Measurements from ENCODE around the gene KCNH1.

KCNH1 gene

GRCh38 chr1:210770396-210770984 is 363.5 kb downstream of the KCNH1 start:
- no peak overlapping the region for H3K4me3 ChIP-seq (ENCODE audit: low read length)
- no peak for DNase-seq (ENCODE audit: low read depth)
- no peak for TF ChIP-seq CTCF (conservative IDR thresholded peaks at IDR 0.05; ENCODE audit: low read depth, low read length)

GRCh38 chr1:210769473-210769872 is 364.5 kb downstream of the KCNH1 start:
- DNase-seq (ENCODE audit: low read depth), result no peak
- H3K4me3 ChIP-seq (ENCODE audit: low read length), result no peak overlapping the region
- no peak for TF ChIP-seq CTCF (conservative IDR thresholded peaks at IDR 0.05; ENCODE audit: low read depth, low read length)

- H3K4me3 ChIP-seq (ENCODE audit: low read length), result no peak overlapping the region
- no peak for TF ChIP-seq CTCF (conservative IDR thresholded peaks at IDR 0.05; ENCODE audit: low read depth, low read length)
Measured at GRCh38 chr1:210764536-210764935, 369.4 kb downstream of the KCNH1 start.

GRCh38 chr1:210758761-210759160 is 375.2 kb downstream of the KCNH1 start:
- H3K4me3 ChIP-seq (ENCODE audit: low read length), result no peak overlapping the region
- peak; percentile 32 for DNase-seq (ENCODE audit: low read depth)
- no peak for TF ChIP-seq CTCF (conservative IDR thresholded peaks at IDR 0.05; ENCODE audit: low read depth, low read length)

More at GRCh38 chr1:210764536-210764935, 369.4 kb downstream of the KCNH1 start:
- no peak for DNase-seq (ENCODE audit: low read depth)

- H3K4me3 ChIP-seq (ENCODE audit: low read length), result no peak overlapping the region
- DNase-seq (ENCODE audit: low read depth), result no peak
- TF ChIP-seq CTCF (conservative IDR thresholded peaks at IDR 0.05; ENCODE audit: low read depth, low read length), result no peak
Measured at GRCh38 chr1:210758261-210758660, 375.7 kb downstream of the KCNH1 start.

- TF ChIP-seq CTCF (conservative IDR thresholded peaks at IDR 0.05; ENCODE audit: low read depth, low read length), result no peak
- no peak for DNase-seq (ENCODE audit: low read depth)
- no peak overlapping the region for H3K4me3 ChIP-seq (ENCODE audit: low read length)
Measured at GRCh38 chr1:210757677-210758076, 376.3 kb downstream of the KCNH1 start.

GRCh38 chr1:210755991-210756659 is 377.8 kb downstream of the KCNH1 start:
- TF ChIP-seq CTCF (conservative IDR thresholded peaks at IDR 0.05; ENCODE audit: low read depth, low read length), result no peak
- H3K4me3 ChIP-seq (ENCODE audit: low read length), result no peak overlapping the region
- DNase-seq (ENCODE audit: low read depth), result no peak

Measured in retinal pigment epithelial cell (primary cell).